HG03064 (cell line): ENCODE measurements around the gene CSTF3.

ENCODE experiments used
- ATAC-seq: cut with Tn5 transposase; IDR thresholded peaks from one replicate; pipeline ENCODE4 v1.9.1; 2021; ENCODE audit warnings: low read depth; ENCODE audit not compliant: unreplicated experiment

Gene CSTF3

DNA sequence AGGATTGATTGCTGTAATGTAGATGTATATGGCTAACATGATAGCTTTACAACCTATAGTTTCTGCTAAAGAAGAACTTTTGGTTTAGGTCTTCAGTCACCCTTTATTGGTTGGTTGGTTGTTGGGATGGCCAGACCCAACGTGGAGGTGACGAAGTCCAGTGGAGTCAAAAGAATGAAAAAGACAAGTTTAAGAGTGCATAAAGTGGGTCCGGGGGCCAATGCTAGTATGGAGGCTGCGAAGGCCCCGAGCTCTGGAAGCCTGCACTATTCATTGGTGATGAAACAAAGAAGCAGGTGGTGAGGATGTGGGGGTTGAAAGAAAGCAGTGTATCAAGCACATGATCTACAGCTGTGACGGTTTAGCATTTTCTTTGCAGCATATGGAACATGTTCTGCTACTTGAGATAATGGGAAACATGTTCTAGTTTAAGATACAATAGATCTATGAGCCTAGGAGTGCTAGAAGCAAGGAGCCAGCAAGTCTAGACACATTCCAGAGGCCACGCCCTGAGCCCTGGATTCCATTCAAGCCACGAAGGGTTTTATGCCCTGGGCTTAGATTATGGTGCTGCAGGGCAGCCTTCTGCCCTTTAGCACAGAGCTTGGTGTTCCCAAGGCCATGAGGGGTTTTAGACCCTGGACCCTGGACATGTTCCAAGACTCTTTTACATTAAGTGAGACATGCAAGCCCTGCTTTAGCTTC, 115.6 kb downstream of the CSTF3 start:
- ATAC-seq = no peak

DNA sequence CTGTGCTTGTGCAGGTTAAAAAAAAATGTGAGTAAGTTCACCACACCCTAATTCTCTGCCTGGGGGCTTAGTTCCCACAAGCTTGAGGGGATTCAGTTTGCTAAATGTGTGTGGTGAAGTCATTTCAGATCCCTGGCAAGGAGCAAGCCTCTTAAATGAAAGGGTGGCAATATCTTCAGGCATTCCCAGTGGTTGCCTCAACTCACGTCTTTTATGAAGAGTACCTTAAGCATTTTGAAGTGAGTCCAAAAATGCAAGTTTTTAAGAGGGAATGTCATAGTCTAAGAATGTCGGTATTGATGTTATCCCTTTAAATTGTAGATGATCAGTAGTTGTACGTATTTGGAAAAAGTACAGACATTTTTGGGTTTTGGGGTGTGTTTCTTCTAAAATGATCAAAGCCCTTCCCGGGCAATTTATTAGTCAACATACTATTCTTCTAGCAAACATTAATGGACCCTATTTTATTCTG, 117.0 kb downstream of the CSTF3 start:
- ATAC-seq = no peak

DNA sequence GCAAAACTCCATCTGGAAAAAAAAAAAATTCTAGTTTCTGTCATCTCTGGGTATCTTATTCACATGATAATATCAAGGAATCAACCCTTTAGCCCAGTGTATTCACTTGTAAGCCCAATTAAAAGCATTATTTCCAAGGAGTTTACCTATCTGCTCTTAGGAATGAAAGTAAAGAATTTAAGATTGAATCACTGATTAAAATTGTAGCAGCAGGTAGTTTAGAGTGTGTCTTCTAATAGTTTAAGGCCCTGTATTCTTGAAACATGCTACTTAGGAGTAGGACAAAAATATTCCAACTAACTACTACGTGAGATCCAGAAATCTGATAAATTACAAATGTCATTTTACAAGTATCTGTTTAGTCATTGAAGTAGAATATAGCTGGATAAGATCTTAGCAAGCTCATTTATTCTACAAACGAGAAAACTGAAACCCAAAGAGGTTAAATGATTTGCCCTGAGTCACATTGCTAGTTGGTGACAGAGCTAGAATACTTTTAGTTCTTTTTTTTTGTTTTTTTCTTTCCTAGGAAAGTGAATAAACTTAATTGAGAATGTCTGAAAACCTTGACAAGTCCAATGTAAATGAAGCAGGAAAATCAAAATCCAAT, 118.0 kb downstream of the CSTF3 start:
- no peak for ATAC-seq

DNA sequence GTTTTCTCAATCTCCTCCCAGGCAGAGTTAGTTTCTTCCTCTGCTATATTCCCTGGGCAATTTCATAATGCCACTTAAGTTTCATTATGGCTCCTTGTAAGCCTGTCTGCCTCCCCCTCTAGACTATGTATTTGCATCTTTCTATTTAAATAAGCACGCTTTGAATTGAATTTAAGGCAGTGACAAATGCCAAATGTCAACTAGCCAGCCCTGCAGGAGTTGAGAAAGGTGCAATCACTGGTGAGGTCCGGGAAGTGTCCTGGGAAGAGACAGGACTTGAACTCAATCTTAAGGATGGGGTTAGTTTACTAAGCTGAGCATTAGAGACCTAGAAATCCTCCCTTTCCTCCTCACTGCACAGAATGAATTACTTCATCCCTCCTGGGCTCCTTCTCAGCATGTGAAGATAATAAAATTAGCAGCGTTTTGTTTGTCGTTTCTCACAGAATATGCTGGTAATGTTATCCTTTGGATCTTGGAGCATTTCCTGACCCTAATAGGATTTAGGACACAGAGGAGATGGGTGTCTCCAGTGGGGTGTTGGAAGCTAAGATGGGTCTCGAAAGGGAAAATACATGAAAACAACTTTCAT, 120.3 kb downstream of the CSTF3 start:
- ATAC-seq = no peak

DNA sequence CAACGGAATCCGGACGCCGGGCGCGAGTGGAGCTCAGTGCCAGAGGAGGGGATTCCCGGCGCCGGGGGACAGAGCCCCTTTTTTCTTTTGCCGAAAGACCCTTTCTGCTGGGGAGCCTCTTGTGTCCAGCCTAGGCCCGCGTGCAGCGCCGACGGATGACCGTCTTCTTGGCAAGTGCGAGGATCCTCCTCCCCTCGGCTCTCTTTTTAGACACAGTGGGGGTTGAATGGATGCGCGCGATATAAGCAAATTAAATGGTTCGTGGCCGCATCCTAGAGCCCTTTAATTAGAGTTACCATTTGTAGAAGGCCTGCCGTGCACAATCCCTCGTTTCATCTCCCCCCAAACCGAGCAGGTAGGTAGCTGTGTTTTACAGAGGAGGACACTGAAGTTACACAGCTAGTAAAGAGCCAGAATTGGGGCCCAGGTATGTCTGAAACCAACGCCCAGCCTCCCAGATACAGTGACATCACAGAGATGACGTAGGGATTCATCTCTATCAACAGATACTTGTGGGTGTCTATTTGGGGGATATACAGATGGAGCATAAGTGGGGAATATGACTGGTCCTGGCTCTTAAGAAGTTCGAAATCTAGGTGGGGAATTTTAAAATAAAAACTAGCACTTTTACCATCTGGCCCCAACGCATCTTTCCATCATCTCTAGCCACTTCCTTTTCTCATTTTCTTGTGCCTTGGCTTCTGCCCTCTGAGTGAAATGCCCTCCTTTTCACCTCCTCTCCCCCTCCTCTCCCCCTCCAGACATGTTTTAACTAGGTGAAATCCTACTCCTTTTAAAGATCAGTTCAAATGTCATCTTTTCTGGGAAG, 121.0 kb downstream of the CSTF3 start:
- ATAC-seq = peak; percentile 7

DNA sequence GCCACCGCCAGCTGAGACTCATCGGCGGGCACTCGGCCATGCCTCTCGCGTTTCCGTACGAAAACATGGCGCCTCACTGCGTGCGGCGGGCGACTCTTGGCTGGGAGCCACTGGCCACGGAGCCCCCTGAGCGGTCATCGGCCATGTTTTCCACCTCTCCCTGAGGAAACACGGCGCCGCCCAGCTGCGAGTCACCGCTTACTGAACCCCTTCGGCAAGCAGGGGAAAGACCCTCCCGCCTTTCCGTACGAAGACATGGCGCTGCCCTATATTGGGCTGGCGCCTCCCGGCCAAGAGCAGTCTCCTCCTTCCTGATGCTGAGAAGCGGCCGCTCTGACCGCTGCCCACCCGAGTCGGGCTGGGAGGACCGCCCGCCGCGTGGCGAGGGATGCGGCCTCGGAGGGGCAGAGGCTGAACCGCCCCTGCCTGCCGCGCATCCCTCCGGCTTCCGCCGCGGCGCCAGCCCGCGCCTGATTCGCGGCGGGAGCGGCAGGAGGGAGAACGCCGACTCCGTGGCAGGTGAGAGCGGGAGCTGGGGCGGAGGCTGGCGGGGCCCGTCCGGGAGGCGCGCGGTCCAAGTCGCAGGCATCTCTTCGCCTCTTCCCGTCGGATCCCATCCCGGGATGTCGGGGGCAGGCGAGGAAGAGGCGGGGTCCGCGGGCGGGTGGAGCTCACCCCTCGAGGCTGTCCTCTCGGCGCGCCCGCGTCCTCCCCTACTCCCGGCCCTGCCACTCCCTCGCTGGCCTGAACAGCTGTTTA, 121.8 kb downstream of the CSTF3 start, which contains the start of gene TCP11L1:
TCP11L1 (plus strand) TSS at position 299 of the 759 bp plus-strand sequence. CDS start 4,202 bp downstream, outside the sequence.
- peak; percentile 81 for ATAC-seq

DNA sequence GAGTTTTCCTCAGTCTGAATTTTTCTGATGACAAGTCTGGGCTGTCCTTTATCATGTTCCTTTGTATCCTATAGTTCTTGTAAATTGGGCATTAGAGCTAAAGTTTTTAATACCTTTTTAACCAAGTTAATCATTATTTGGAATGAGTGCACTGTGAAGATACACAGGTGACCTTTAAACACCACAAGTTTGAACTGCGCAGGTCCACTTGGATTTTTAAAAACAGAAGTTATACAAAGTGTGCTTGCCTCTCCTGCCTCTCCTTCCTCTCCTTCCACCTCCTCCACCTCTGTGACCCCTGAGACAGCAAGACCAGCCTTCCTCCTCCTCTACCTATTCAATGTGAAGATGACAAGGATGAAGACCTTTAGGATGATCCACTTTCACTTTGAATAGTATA, 126.3 kb downstream of the CSTF3 start:
- no peak for ATAC-seq
